ENCODE results near the gene ANKRD28.

ANKRD28 gene

DNA sequence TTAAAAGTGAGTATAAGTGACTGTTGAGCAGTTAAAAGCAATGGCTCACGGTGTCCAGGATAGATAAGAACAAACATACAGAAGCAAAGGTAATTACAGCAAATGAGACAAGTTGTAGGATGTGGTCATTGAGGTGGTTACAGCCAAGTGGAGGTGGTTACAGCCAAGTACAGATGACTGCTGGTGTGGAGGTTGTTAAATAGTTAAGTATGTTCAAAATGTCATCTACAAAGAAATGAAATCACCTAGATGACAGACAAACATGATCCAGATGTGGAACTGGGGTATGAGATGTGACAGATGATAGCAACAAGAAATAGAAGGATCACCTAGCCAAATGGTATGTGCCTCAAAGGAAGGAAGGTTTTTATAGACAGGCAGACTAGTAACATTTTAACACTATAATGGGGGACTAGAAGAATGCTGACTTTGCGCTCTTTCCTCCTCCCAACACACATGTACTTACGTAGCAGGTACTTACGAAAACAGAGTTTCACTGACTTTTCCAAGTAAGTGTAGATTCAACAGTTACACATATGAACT is 6.8 kb upstream of the ANKRD28 start:
- no peak overlapping the region for H3K27ac ChIP-seq
- TF ChIP-seq, protein P1, sequence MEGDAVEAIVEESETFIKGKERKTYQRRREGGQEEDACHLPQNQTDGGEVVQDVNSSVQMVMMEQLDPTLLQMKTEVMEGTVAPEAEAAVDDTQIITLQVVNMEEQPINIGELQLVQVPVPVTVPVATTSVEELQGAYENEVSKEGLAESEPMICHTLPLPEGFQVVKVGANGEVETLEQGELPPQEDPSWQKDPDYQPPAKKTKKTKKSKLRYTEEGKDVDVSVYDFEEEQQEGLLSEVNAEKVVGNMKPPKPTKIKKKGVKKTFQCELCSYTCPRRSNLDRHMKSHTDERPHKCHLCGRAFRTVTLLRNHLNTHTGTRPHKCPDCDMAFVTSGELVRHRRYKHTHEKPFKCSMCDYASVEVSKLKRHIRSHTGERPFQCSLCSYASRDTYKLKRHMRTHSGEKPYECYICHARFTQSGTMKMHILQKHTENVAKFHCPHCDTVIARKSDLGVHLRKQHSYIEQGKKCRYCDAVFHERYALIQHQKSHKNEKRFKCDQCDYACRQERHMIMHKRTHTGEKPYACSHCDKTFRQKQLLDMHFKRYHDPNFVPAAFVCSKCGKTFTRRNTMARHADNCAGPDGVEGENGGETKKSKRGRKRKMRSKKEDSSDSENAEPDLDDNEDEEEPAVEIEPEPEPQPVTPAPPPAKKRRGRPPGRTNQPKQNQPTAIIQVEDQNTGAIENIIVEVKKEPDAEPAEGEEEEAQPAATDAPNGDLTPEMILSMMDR (conservative IDR thresholded peaks at IDR 0.05): no peak
- no peak for TF ChIP-seq ZFX (IDR thresholded peaks at IDR 0.05)

DNA sequence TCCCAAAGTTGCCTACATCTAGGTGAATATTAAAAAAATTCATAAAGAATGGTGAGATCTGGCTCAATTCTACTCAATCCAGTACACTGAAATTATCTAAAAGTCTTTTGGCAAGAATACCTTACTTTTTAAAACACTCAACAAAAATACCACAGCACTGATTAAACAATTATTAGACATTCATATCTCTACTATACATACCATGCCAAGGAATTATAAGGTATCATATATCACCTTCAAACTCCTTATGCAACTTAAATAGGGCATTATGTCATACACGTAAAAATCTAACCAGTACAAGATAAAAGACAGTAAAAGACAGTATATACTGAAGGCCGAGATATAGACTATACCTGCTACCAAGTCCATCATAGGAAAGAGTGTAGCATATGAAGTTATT is 6.1 kb upstream of the ANKRD28 start:
- TF ChIP-seq ZFX (IDR thresholded peaks at IDR 0.05): no peak
- TF ChIP-seq, protein P1 (conservative IDR thresholded peaks at IDR 0.05): no peak
- H3K27ac ChIP-seq: no peak overlapping the region

DNA sequence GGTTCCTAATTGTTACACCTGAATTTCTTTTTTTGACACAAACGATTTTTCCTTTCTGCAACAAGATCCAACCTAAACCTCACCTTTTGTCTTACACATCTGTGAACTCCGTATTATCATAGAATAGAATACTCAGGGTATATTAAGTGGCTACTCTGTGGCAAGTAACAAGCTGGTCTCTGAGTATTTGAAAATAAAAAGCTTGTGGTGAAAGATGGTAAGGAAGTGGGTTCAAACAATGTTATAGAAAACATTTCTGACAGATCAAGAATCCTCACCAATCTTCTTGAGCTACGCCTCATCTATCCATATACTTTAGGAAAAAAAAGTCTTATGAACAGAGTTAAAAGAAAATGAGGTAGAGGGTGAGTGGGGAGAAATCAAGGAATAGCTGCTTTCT is 3.5 kb upstream of the ANKRD28 start:
- H3K27ac ChIP-seq: no peak overlapping the region

DNA sequence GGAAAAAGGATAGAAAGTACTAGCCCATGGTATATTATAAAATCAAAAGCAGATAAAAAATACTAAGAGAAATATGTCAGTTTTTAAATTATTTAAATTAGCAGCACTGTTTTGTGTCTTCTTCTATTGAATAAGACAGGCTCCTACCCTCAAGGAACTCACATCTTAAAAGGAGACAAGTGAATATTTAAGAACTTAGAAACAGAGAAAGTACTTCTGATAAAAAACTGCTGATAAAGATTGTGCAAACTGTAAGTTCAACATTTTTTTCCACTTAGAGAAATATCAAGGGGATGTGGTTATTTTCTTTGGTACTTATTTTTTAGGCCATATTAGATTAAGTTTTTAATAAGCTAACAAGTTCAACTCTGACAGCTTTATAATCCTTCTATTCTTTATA is 3.0 kb upstream of the ANKRD28 start:
- no peak for TF ChIP-seq ZFX (IDR thresholded peaks at IDR 0.05)
- TF ChIP-seq, protein P1 (conservative IDR thresholded peaks at IDR 0.05): no peak
- H3K27ac ChIP-seq: no peak overlapping the region

More for the DNA sequence above, 3.5 kb upstream of the ANKRD28 start:
- no peak for TF ChIP-seq ZFX (IDR thresholded peaks at IDR 0.05)
- TF ChIP-seq, protein P1 (conservative IDR thresholded peaks at IDR 0.05): no peak

DNA sequence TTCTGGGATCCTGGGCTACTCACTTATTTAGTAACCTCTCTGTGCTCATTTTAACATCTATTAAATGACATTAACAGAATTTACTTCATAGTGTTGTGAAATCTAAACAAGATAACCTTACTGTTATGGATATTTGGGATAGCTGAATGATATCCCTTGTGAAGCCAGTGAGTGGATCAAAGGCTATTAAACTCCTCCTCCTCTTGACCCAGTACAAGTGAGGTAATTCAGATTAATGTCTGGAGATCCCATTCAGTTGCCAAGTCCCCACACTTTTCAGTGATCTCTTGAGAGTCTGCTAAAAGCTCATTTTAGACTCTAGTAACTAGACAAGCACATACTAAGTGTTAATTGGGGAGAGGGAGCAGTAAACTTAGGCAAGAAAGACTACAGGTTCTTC is 2.5 kb upstream of the ANKRD28 start:
- TF ChIP-seq ZFX (IDR thresholded peaks at IDR 0.05): no peak
- TF ChIP-seq, protein P1 (conservative IDR thresholded peaks at IDR 0.05): no peak
- no peak overlapping the region for H3K27ac ChIP-seq

DNA sequence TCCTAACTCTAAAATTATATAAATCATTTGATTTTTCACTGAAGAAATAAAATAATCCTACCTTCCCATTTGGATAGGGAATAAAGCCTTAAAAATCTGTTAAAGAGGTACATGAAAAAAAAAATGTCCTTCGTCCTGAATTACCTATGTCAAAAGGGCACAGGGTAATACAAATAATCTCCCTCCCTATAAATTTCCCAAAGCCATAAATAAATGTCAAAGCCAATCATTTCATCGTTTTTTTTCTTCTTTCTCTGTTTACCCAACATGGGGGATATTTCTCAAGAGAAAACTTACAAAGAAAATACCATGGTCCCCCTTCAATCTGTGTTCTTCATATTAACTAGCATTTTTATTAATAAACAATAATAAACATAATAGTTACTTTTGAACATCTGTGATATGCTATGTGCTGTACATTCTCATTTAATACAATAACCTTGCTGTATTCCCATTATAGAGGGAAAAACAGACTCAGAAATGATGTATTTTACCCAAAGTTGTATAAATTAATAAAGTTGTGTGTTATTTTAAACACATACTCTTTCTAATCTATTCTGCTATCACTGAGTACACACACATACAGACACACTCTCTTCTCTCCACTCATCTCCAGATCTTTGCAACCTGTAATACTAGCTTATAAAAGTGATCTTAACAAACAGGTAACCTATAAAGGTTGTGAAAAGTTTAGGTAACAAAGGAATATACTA is 910 bp upstream of the ANKRD28 start:
- TF ChIP-seq ZFX (IDR thresholded peaks at IDR 0.05): no peak
- TF ChIP-seq, protein P1 (conservative IDR thresholded peaks at IDR 0.05): no peak
- H3K27ac ChIP-seq: no peak overlapping the region

DNA sequence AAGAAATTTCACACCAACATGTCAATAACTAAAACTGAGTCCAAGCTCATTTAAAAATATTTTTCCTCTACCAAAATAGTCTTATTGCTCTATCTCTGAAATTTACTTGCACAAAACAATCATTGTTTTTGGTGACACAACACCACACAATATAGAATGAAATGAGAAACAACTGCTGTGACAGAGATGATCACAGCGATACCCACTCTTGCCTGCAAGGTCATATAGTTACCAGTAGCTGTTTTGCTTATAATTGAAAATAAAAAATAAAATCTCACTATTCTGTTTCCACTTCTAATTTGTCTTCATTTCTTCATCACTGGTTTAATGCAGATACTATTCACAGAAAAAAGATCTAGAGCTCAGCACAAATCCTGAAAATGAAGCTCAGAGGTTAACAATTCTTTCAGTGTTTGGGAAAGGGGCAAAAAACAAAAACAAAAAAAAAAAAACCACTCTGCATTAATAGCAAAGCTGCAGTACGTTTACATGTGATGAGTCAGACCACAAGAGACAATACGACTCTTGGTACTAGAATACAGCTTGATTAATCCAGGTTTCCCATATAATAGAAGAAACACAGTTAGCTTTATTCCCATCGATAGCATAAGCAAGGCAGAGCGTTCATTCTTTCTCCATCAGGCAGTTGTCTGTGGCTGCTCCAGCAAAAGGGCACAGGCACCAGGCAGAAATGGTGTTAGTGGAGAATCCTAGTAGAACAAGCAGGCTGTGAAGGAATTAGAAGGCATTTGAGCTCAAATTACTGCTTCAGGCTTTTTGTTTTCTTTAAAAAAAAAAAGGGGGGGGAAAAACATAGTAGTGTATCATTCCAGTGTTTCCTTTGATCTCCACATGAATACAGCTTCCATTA is 773 bp downstream of the ANKRD28 start:
- H3K27ac ChIP-seq: no peak overlapping the region; the same call in 1 of the 2 replicates
- TF ChIP-seq, protein P1 (conservative IDR thresholded peaks at IDR 0.05): no peak
- TF ChIP-seq ZFX (IDR thresholded peaks at IDR 0.05): no peak

Measured in C4-2B (cell line).